ENCODE measurements around the gene MTCL1.

MTCL1 gene

DNA sequence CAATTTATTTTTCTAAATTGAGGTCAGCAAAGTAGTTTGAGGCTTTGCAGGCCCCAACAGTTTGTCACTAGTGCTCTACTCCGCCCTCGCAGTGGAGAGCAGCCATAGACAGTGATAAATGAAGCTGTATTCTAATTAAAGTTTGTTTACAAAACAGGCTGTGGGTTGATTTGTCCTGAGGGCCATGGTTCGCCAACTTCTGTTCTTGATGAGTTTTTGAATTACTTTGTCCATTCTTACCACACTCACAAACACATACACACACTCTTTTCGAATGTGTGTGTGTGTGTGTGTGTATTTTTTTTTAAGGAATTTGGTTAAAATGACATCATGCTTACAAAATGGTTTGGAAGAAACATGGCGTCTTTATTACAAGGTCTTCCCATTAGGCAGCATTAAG, 68.6 kb downstream of the MTCL1 start:
- no peak overlapping the region for H3K9ac ChIP-seq (ENCODE audit: low read length)
- no peak overlapping the region for H3K27ac ChIP-seq (ENCODE audit: low read depth, low read length, poor library complexity, severe bottlenecking)
- no peaks in the 10 kb centered on the region for H3K9me2 ChIP-seq (ENCODE audit: low read depth, low read length)
- H3K36me3 ChIP-seq (ENCODE audit: insufficient read depth, low read length): peaks cover 17% of the 10 kb centered on the region; the same call in 1 of the 2 replicates
- H3K27me3 ChIP-seq (ENCODE audit: insufficient read depth, low read length): no peaks in the 10 kb centered on the region
- no peak for TF ChIP-seq EZH2 (IDR thresholded peaks at IDR 0.05; ENCODE audit: borderline replicate concordance, low read length)
- TF ChIP-seq, protein P1, sequence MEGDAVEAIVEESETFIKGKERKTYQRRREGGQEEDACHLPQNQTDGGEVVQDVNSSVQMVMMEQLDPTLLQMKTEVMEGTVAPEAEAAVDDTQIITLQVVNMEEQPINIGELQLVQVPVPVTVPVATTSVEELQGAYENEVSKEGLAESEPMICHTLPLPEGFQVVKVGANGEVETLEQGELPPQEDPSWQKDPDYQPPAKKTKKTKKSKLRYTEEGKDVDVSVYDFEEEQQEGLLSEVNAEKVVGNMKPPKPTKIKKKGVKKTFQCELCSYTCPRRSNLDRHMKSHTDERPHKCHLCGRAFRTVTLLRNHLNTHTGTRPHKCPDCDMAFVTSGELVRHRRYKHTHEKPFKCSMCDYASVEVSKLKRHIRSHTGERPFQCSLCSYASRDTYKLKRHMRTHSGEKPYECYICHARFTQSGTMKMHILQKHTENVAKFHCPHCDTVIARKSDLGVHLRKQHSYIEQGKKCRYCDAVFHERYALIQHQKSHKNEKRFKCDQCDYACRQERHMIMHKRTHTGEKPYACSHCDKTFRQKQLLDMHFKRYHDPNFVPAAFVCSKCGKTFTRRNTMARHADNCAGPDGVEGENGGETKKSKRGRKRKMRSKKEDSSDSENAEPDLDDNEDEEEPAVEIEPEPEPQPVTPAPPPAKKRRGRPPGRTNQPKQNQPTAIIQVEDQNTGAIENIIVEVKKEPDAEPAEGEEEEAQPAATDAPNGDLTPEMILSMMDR (IDR thresholded peaks at IDR 0.05; ENCODE audit: low read length): no peak
- no peaks in the 10 kb centered on the region for H3F3A ChIP-seq (ENCODE audit: insufficient read depth, low read length)
- no peak overlapping the region for H3K4me2 ChIP-seq (ENCODE audit: low read length)
- H2AFZ ChIP-seq (ENCODE audit: low read length): no peak overlapping the region
- no peaks in the 10 kb centered on the region for H3K4me1 ChIP-seq (ENCODE audit: insufficient read depth, low read length, severe bottlenecking)
- no peaks in the 10 kb centered on the region for H3K79me2 ChIP-seq (ENCODE audit: insufficient read depth, low read length)
- H4K20me1 ChIP-seq (ENCODE audit: insufficient read depth, low read length): no peaks in the 10 kb centered on the region
- no peaks in the 10 kb centered on the region for H3K9me3 ChIP-seq (ENCODE audit: low read length)
- no peak overlapping the region for H3K4me3 ChIP-seq (ENCODE audit: low read depth, low read length, poor library complexity, severe bottlenecking)

DNA sequence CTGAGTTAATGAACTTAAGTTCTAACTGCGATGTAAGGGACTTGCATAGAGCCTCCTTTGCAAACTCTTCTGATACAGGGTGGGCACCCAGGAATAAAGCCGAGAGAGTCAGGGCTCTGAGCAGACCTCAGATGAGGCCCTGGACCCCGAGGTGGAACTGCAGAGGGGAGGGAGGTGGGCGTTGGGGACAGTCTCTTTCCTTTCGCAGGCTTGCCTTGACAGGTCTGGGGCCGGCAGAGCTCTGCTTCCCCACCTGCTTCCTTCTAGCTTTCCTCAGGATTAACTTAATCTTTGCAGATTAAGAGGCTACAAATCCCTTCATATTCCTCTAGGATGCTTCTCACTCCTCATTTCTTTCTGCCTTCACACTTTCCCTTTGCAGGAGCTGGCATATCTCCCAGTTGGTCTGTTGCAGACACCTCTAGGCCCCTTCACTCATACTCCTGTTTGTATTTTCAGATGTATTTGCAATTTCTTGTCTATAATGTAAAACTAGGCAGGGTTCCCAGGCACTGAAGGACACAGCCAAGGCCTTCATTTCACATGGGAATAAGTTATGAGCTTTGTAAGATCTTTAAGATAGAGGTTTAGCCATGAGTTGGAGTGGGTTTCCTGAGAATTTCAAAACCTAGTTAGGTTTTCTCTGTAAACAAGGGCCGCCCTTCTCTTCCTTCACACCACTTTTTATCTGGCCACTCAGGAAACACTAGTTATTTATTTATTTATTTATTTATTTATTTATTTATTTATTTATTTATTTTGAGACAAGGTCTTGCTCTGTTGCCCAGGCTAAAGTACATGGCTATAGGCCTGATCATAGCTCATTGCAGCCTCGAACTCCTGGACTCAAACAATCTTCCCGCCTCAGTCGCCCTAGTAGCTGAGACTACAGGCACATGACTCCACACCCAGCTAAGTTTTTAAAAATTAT, 70.9 kb downstream of the MTCL1 start:
- H3K9me2 ChIP-seq (ENCODE audit: low read depth, low read length): no peaks in the 10 kb centered on the region
- H3K27ac ChIP-seq (ENCODE audit: low read depth, low read length, poor library complexity, severe bottlenecking): no peak overlapping the region
- no peaks in the 10 kb centered on the region for H4K20me1 ChIP-seq (ENCODE audit: insufficient read depth, low read length)
- H3F3A ChIP-seq (ENCODE audit: insufficient read depth, low read length): no peaks in the 10 kb centered on the region
- no peak overlapping the region for H3K4me3 ChIP-seq (ENCODE audit: low read depth, low read length, poor library complexity, severe bottlenecking)
- TF ChIP-seq, protein P1 (IDR thresholded peaks at IDR 0.05; ENCODE audit: low read length): no peak
- TF ChIP-seq EZH2 (IDR thresholded peaks at IDR 0.05; ENCODE audit: borderline replicate concordance, low read length): no peak
- H3K27me3 ChIP-seq (ENCODE audit: insufficient read depth, low read length): no peaks in the 10 kb centered on the region
- peaks cover 33% of the 10 kb centered on the region; the same call in 1 of the 2 replicates for H3K36me3 ChIP-seq (ENCODE audit: insufficient read depth, low read length)
- H3K4me2 ChIP-seq (ENCODE audit: low read length): no peak overlapping the region
- H2AFZ ChIP-seq (ENCODE audit: low read length): no peak overlapping the region
- H3K79me2 ChIP-seq (ENCODE audit: insufficient read depth, low read length): no peaks in the 10 kb centered on the region
- no peak overlapping the region for H3K9ac ChIP-seq (ENCODE audit: low read length)
- no peaks in the 10 kb centered on the region for H3K4me1 ChIP-seq (ENCODE audit: insufficient read depth, low read length, severe bottlenecking)
- H3K9me3 ChIP-seq (ENCODE audit: low read length): no peaks in the 10 kb centered on the region

DNA sequence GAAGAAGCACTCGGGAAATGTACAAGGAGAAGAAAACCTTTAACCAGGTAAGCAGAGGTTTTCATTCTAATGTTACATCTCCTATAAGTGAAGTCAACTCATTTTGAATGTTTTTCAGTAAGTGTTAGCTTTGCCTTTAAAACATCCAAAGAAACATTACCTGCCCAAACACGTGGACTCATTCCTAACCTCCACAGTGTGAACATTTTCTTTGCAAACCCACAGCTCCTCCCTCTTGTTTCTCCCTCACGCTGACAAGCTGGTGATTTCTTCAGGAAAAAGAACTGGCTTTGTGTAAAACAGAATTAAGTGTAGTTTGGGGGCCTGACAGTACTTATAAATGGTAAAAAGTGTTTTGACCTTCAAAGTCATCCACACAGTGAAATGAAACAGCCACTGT, 72.5 kb downstream of the MTCL1 start:
- no peak overlapping the region for H3K9ac ChIP-seq (ENCODE audit: low read length)
- no peak overlapping the region for H3K4me2 ChIP-seq (ENCODE audit: low read length)
- H3K9me3 ChIP-seq (ENCODE audit: low read length): no peaks in the 10 kb centered on the region
- no peaks in the 10 kb centered on the region for H3K4me1 ChIP-seq (ENCODE audit: insufficient read depth, low read length, severe bottlenecking)
- H4K20me1 ChIP-seq (ENCODE audit: insufficient read depth, low read length): no peaks in the 10 kb centered on the region
- no peaks in the 10 kb centered on the region for H3F3A ChIP-seq (ENCODE audit: insufficient read depth, low read length)
- no peak overlapping the region for H3K4me3 ChIP-seq (ENCODE audit: low read depth, low read length, poor library complexity, severe bottlenecking)
- H3K27ac ChIP-seq (ENCODE audit: low read depth, low read length, poor library complexity, severe bottlenecking): no peak overlapping the region
- no peaks in the 10 kb centered on the region for H3K27me3 ChIP-seq (ENCODE audit: insufficient read depth, low read length)
- no peak for TF ChIP-seq EZH2 (IDR thresholded peaks at IDR 0.05; ENCODE audit: borderline replicate concordance, low read length)
- TF ChIP-seq, protein P1 (IDR thresholded peaks at IDR 0.05; ENCODE audit: low read length): no peak
- no peak overlapping the region for H2AFZ ChIP-seq (ENCODE audit: low read length)
- no peaks in the 10 kb centered on the region for H3K9me2 ChIP-seq (ENCODE audit: low read depth, low read length)
- H3K79me2 ChIP-seq (ENCODE audit: insufficient read depth, low read length): no peaks in the 10 kb centered on the region
- peaks cover 36% of the 10 kb centered on the region; the same call in 1 of the 2 replicates for H3K36me3 ChIP-seq (ENCODE audit: insufficient read depth, low read length)
